GM19240 (cell line): ENCODE data around the gene C1QL3.

Experiments used
- DNase-seq: peaks from one replicate; pipeline ENCODE4 v3.0.0; 2011; ENCODE audit warnings: low spot score; ENCODE audit not compliant: insufficient read length

The C1QL3 gene

DNA sequence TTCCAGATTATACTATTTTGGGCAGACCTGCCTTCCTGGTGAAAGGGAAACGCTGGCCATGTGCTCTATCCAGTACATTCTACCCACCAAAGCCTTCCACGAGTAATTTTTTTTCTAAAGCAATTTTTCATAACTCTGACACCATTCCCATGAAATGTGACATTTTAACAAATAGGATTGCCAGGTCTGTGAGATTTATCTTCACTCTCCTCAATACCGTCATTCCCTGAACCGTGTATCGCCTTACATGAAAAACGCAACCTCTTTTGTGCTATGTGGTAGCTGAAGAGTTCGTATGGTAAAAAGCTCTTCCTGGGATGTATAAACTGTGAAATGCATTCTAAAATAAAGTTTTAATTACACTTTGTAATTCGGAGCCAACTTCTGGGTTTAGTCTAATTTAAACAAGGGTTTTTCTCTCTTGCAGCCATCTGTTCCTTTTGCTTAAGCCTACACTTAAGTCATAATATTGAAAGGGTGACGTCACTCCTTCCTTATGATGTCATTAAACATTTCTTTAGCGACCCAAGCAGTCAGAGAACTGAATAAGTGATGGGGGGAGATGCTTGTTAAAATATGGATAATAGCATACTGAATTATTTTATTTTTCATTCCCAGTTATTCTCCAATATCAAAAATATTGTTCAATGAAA lies 27.7 kb downstream of the C1QL3 start:
- no peak for DNase-seq

DNA sequence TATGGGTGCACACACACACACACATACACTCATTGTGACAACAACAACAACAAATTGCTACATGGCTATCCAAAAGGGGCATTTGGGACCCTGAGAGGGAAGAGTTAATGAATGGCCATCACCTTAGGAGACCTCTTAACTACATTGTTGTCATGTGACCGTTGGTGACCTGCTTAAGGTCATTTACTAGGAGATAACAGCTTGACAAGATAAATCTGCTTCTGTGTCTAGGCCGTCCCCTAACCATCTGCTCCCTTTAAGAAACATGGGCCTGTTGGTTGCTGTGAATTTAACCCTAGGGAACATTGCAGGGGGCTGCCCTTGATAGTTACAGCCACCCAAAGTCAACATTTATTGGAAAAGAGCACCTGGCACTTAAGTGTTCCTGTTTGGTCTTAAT lies 29.7 kb downstream of the C1QL3 start:
- DNase-seq, result no peak

DNA sequence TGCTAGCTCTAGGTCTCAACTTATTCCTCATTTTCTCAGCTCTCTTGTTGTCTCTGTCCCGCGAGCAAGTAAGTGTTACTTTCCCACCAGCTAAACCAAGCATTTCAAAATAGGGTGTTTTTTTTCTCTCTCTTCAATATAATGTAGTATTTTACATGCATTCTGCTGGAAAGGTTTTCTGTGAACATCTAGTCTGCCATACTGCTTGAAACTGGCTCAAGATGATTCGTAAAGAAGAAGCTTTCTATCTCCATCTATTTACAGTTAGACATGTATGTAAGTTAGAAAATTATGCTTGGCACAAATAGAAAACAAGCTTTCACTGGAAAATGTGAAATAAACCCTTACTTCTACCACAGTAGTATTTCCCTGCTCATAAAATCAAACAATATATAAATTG lies 31.2 kb downstream of the C1QL3 start:
- no peak for DNase-seq

DNA sequence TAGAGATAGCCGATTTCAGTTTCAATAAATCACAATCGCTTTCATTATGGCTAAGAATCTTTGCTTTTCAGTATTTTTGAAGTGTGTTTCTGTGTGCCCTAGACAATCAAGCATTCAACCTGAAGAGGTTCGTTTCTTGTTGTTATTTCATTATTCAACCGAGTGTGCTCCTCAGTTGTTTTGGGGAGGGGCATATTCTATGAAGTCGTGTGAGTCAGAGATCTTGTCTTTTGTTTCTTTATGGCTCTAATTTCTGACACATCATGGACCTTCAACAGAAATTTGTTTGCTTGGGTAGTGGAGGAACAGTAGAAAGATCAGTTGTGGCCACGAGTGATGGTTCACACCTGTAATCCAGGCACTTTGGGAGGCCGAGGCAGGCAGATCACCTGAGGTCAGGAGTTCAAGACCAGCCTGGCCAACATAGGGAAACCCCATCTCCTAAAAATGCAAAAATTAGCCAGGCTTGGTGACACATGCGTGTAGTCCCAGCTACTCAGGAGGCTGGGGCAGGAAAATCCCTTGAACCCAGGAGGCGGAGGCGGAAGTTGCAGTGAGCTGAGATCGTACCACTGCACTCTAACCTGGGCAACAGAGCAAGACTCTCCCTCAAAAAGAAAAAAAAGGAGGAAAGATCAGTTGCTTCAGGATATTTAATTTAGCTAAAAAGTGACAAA lies 38.3 kb downstream of the C1QL3 start:
- DNase-seq, result no peak

DNA sequence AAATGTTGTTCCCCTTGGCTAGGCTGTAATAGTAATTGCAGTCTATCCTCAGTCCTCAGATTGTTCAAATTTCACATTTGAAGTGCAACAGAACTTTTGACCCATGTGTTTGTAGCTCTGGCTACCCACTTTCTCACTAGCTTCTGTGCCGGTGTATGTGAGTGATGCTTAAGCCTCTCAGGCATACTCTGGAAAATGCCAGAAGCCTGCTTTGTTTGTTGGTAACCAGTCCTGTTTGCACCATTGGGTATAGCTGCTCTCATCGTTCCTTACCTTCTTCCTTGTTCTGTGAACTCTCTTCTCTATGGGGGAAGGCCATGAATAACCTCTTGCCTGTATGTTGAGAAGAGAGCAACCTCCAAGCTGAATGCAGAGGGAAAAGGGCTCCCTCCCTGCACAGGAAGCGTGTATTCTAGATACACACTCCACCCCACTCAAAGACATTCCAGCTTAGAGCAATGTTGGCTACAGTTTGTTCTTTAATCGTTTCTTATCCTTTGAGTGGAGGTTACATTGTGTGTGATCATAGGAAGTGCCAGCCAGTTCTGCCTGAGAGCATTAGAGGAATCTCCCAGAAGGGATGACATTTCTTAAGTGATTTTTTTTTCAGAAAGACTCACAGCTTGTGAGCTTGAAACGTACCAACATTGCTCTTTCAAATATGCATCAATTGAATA lies 40.5 kb downstream of the C1QL3 start:
- no peak for DNase-seq

DNA sequence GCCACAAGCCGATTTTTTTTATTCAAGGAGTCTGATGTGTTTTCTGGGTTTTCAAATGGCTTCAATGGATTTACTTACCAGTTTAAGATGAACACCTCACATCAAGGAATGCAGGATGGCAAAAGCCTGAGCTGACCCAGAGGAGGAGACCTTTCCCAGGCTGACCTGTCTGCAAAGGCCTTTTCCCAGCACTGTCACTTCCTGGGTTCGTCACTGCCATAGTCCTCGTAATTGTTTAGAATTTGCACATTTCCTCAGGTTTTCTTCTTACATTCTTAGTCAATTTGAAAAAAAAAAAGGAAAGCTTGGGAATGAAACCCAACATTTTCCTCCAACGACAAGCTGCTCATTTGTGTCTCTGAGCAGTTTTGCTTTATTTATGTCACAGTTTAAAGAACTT lies 42.9 kb downstream of the C1QL3 start:
- DNase-seq, result no peak

DNA sequence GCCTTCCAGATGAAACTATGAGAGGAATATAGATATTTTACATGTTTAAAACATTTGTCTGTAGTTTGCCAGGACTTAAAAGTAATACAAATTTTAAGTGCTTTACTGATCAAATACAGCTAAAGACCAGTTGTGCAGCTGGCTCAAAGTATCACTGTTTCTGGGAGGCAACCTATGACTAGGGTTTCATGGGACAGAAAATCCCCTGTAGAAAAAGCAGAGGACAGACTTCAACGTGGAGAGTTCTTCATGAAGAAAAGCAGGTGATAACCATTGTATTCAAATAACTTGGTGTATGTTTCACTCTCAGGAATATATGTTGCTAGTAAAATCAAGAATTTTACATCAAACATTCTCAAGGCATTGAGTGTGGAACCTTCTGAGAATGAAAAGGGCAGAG lies 43.9 kb downstream of the C1QL3 start:
- no peak for DNase-seq

DNA sequence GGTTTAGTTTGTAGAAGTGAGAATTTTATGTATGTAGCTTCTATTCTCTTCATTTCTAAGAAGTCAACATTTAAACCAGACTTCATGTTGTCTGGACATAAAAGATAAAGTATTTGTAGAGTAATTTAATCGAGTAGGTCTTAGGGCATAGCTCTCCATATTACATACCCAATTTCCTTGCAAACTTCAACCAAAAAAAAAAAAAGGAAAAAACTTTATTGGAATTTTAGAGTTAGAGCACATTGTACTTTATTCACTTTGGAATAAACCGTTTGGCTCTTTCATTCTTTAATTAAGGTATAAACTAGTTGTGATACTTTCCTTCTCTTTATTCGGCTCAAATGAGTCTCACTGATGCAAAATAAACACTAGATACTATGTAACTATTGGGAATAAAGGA lies 48.9 kb downstream of the C1QL3 start:
- DNase-seq, result no peak

DNA sequence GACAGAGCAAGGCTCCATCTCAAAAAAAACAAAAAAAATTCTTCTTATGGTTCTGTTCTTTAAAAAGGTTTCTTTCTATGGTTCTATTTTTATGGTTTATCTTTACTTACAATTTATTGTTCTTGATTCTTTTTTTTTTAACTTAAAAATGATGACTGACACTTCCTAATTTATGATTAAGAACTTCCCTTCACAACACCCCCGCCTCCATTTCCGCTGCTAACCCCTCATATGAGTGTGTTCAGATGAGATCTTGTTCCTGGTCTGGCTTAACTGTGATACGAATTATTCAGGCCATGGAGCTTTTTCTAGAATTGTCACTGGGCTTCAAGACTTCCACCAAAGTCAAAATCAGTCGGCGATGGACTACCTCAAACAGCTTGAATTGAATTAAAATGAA lies 50.9 kb downstream of the C1QL3 start:
- DNase-seq, result no peak

DNA sequence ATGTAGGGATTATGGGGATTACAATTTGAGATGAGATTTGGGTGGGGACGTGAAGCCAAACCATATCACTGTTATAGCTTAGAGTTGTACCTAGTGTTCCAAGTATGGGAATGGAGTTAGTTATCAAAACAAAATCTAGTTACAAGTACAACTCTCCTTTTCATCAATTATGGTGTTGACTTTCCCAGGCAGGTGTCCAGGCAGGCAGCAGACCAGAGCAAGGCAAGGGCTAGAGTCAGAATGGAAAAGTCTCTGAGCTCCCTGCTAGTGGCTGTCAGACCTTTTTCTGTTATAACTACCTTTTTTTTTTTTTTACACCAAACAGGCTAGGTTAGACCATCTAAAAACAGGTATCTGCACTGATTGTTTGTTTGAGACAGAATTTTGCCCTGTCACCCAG lies 55.7 kb downstream of the C1QL3 start:
- no peak for DNase-seq
